Omental fat pad (tissue), 4 donors: ENCODE results near the gene HEPACAM. TPM values are rescaled to one million over a fixed set of nuclear protein-coding genes. Genes with fewer than 3 reads are reported as not detected.

ENCODE experiments used
- ATAC-seq: fragments of 150-250 bp; one replicate; pipeline ENCODE4 v1.9.1; 2016; ENCODE audit warnings: mild to moderate bottlenecking, moderate library complexity; ENCODE audit not compliant: low FRiP score
- DNase-seq: peaks from one replicate; pipeline ENCODE4 v3.0.0-alpha.2; 2019; ENCODE audit warnings: low spot score
- total RNA-seq, 4 donors: library from RNA; depleted of rRNA; stranded (reverse); fragments of >200 nt; gene quantifications; one replicate each; pipeline ENCODE4 v1.1.0, GENCODE V29; 2016
- TF ChIP-seq, protein P1 (sequence below), 3 donors: fragments of 450-650 bp; IDR thresholded peaks; one replicate each; pipeline ENCODE4 v1.5.1; 2016 to 2017; ENCODE audit warnings: antibody characterized with exemption in 3 of 3, mild to moderate bottlenecking in 3 of 3, moderate library complexity in 2 of 3

HEPACAM gene
- total RNA-seq, 4 donors from 2014 or later: 8.5 to 37.3 (median 21.3) TPM

DNA sequence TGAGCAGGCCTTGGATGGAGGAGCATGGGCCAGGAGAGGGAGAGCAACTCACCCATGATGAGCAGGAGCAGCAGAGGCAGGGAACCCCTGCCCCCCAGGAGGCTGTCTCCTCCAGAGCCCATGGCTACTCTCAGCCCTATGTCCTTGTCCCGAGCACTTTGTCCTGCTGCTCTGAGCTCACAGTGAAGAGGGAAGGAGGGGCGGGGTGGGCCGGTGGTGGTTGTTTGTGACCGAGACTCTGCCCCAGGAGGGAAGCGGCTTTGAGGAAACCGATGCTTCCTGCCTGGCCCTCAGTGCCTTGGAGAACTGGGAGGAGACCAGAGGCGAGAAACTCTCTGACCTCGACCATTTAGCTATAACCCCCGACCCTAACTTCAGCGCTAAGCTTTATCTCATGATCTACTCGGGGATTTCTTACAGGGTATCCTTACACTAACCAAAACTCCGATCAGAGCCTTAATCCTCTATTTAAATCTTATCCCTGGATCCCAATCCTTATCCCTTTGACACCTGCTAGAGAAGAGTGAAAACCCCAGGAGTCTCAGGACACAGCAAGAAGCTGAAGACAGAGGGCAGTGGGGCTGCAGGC, 38.1 kb downstream of the HEPACAM start, which contains the start of gene ROBO4:
Gene ROBO4 (minus strand): TSS at position 192 of the 589 bp plus-strand sequence. CDS start 70 bp downstream, at position 122.
- ATAC-seq (no peak), DNase-seq (no peak)

DNA sequence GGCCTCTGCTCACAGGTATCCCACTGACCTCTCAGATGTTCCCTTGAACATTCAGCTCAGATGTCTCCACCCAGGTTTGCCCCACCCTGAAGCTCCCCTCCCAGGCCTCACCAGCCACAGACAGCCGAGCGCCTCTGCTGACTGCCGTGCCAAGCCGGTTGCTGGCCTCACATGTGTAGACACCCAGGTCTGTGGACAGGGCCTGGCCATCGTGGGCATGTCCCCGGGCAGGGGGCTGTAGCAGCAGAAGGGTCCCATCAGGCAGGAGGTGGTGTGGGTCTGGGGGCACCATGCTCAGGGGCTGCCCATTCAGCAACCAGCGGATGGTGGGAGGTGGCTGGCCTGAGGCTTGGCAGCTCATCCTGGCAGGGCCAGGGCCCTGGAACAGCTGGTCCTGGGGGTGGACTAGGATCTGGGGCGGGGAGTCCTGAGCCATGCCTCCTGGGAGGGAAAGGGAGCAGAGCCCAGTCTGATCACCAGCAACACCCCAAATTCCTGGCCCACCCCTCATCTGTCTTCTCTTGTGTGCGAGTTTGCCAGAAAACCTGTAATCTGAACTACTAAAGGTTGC, 38.9 kb downstream of the HEPACAM start:
- DNase-seq (no peak), ATAC-seq (peak; percentile 74)
- TF ChIP-seq, protein P1, sequence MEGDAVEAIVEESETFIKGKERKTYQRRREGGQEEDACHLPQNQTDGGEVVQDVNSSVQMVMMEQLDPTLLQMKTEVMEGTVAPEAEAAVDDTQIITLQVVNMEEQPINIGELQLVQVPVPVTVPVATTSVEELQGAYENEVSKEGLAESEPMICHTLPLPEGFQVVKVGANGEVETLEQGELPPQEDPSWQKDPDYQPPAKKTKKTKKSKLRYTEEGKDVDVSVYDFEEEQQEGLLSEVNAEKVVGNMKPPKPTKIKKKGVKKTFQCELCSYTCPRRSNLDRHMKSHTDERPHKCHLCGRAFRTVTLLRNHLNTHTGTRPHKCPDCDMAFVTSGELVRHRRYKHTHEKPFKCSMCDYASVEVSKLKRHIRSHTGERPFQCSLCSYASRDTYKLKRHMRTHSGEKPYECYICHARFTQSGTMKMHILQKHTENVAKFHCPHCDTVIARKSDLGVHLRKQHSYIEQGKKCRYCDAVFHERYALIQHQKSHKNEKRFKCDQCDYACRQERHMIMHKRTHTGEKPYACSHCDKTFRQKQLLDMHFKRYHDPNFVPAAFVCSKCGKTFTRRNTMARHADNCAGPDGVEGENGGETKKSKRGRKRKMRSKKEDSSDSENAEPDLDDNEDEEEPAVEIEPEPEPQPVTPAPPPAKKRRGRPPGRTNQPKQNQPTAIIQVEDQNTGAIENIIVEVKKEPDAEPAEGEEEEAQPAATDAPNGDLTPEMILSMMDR (IDR thresholded peaks at IDR 0.05): no peak

More for the DNA sequence above, 38.1 kb downstream of the HEPACAM start, which contains the start of gene ROBO4:
- TF ChIP-seq, protein P1 (IDR thresholded peaks at IDR 0.05): no peak

DNA sequence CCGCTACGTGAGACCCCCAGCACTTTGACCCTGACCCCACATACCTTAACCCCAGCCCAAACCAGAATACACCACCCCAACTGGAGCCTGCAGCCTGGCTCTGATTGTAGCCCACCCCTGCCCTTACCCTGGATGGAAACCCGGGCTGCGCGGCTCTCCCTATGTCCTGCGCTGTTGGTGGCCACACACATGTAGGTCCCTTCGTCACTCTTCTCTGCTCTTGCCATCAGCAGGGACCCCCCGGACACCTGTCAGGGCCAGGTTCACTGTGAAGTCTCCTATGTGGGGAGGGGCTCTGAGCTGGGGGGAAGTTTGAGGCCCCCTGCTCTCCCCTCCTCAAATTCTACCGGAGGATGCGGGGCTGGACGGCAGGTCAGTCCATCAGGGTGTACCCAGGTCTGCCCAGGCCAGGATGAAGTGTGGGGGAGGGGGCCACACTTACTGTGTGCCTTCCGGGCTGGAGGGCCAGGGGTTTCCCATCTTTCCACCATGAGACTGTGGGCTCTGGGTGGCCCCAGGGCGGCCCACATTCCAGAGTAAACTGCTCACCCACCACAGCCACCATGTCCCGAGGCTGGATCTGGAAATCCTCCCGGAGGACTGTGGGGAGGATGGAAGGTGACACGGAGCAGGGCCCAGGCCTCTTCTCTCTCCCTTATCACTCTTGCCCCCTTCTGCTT, 39.6 kb downstream of the HEPACAM start:
- ATAC-seq: no peak
- DNase-seq: no peak
- TF ChIP-seq, protein P1 (IDR thresholded peaks at IDR 0.05): no peak

DNA sequence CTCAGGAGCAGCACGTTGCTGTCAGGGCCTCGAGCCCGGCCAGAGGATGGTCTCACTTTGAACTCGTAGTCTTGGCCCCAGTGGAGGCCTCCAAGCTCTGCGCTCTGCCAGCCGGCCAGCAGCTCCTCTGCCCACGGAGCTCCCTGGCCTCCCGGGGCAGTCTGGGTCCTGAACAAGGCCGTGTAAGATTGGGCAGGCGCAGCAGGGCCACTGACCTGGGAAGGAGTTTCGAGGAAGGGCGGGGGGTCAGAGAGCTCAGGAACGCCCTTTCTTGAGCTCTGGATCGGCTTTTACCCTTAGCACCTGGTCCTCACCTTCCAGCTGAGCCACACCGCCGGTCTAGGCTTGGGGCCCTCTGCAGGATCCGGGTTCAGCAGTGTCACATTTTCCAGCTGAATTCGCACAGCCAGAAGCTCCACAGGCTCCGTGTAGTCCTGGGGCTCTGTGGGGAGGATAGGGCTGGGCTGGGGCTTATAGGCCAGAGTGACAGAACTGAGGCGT, 40.3 kb downstream of the HEPACAM start:
- TF ChIP-seq, protein P1 (IDR thresholded peaks at IDR 0.05): no peak
- DNase-seq: no peak
- no peak for ATAC-seq

DNA sequence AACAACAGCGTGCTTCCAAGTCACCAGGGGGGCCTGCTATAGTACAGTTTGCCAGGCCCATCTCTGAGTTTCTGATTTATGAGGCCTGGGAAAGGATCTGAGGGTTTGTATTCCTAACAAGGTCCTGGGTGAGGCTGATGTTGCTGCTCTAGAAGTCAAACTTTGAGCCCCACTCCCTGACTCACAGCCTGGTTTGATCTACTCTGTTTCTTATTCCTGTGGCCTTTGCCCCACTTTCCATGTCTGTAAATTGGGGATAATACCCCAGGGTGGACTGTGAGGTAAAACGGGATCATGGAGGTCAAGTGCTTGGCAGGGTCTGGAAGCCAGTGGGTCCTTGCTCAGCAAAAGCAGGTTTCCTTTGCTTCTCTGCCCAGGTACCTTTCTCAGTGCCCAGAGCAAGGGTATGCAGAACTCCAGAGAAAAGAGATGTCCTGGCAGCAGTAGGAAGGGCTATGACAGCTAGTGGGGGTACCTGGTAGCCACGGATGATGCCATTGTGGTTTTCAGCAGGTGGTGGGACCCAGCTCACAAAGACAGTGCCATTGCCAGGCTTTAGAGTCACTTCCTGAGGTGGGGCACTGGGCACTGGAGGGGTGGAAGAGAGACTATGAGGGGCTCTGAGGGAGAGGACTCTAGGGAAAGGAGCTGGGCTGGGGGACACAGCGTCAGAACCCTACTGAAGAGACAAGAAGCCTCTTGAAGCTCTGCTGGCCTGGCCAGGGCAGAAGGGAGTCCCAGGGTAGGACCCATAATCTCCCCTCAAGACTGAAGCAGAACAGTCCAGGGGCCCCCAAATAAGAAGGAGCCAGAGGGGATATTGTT, 41.0 kb downstream of the HEPACAM start:
- no peak for ATAC-seq
- no peak for DNase-seq
- TF ChIP-seq, protein P1 (IDR thresholded peaks at IDR 0.05): no peak

DNA sequence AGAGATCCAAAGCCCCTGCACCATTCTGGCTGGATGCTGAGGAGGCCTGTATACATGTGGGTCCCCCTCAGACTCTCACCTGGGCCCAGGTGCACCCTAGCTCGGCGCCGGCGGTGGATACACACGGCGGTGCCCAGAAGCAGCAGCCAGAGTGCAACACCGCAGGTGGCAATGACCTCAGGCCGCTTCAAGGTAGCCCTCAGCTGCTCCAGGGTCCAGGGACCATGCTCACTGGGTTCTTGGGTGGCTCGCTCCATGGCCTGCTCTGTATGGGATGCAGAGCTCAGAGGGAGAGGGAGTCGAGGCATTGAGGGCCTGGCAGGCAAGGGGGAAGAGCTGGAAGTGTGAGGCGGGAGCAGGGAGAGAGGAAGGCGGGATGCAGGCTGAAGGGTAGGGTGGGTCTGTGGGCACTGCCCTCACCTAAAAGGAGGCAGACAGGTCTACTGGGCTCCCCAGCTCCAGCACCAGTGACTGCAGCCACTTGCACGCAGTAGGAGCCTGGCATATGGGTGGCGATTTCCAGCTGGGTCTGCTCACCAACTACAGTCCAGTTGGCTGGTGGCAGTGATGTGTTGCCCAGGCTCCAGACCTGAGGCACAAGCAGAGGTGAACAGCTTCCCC, 42.0 kb downstream of the HEPACAM start:
- DNase-seq: no peak
- TF ChIP-seq, protein P1 (IDR thresholded peaks at IDR 0.05): no peak
- ATAC-seq: no peak
